HCT116 (cell line): ENCODE data around the gene FNDC7.

Source experiments
- EGR1 ChIP-seq: IDR thresholded peaks from 2 replicates; pipeline ENCODE4 v1.6.1; 2012; ENCODE audit warnings: low read depth
- EZH2phosphoT487 ChIP-seq: fragments of 200-600 bp; IDR thresholded peaks from 2 replicates; pipeline ENCODE4 v1.6.1; 2018; ENCODE audit warnings: antibody characterized with exemption, borderline replicate concordance
- FOSL1 ChIP-seq: IDR thresholded peaks from 2 replicates; pipeline ENCODE4 v1.6.1; 2012; ENCODE audit warnings: low read depth
- POLR2A ChIP-seq: IDR thresholded peaks from 2 replicates; pipeline ENCODE4 v1.7.0; 2011; ENCODE audit warnings: borderline replicate concordance; ENCODE audit not compliant: insufficient read depth, insufficient read length; ENCODE audit errors: extremely low read depth
- POLR2AphosphoS5 ChIP-seq: IDR thresholded peaks from 2 replicates; pipeline ENCODE4 v1.6.1; 2011; ENCODE audit warnings: mild to moderate bottlenecking, low read depth, low read length, moderate library complexity
- RAD21 ChIP-seq: IDR thresholded peaks from 2 replicates; pipeline ENCODE4 v1.6.1; 2012; ENCODE audit warnings: low read depth, mild to moderate bottlenecking
- SIN3A ChIP-seq: IDR thresholded peaks from 2 replicates; pipeline ENCODE4 v1.6.1; 2012; ENCODE audit warnings: low read depth
- SP1 ChIP-seq: IDR thresholded peaks from 2 replicates; pipeline ENCODE4 v1.6.1; 2012; ENCODE audit warnings: low read depth
- TCF7L2 ChIP-seq: IDR thresholded peaks from 2 replicates; pipeline ENCODE4 v1.7.0; 2011; ENCODE audit warnings: borderline replicate concordance, inconsistent platforms; ENCODE audit not compliant: insufficient read depth, insufficient read length; ENCODE audit errors: extremely low read depth
- YY1 ChIP-seq: IDR thresholded peaks from 2 replicates; pipeline ENCODE4 v1.6.1; 2011; ENCODE audit warnings: low read length, low read depth, moderate library complexity, mild to moderate bottlenecking; ENCODE audit not compliant: insufficient replicate concordance; ENCODE audit errors: extremely low read depth
- TF ChIP-seq, protein P1 (sequence below), 3 experiments: fragments of 200-600 bp in 1 of 3; sonication (generic) in 1 of 3; IDR thresholded peaks in 2 of 3; conservative IDR thresholded peaks in 1 of 3; 2 replicates each; pipeline ENCODE4 v1.5.1; 2012 to 2017; ENCODE audit warnings: low read depth in 2 of 3, low read length in 2 of 3, antibody characterized with exemption in 1 of 3, borderline replicate concordance in 1 of 3, control low read depth in 1 of 3, mild to moderate bottlenecking in 1 of 3, mixed read lengths in 1 of 3, mixed run types in 1 of 3, moderate library complexity in 1 of 3; ENCODE audit not compliant: insufficient read depth in 1 of 3
- TF ChIP-seq, protein P2 (sequence below): IDR thresholded peaks from 2 replicates; pipeline ENCODE4 v1.6.1; 2012
- TF ChIP-seq, protein P3 (sequence below): IDR thresholded peaks from 2 replicates; pipeline ENCODE4 v1.6.1; 2012; ENCODE audit warnings: low read depth
- TF ChIP-seq, protein P4 (sequence below): IDR thresholded peaks from 2 replicates; pipeline ENCODE4 v1.6.1; 2012

DNA sequence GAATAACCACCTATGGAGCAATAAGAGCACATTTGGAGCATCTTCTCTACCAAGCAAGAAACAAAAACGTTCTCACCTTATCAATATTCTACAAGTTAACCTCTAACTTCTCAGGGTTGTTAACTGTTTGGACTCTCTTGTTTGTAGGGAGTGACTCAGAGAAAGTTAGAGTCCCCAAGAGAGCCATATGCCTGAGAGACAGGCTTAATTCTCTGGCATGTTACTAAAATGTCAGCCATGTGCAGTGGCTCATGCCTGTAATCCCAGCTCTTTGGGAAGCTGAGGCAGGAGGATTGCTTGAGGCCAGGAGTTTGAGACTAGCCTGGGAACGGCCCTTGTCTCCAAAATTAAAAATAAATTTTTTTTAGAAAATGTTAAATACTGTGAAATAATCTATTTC lies 47.6 kb upstream of the FNDC7 start:
- TF ChIP-seq EZH2phosphoT487, result no peak
- no peak for TF ChIP-seq TCF7L2
- TF ChIP-seq POLR2A, result no peak
- TF ChIP-seq, protein P1, sequence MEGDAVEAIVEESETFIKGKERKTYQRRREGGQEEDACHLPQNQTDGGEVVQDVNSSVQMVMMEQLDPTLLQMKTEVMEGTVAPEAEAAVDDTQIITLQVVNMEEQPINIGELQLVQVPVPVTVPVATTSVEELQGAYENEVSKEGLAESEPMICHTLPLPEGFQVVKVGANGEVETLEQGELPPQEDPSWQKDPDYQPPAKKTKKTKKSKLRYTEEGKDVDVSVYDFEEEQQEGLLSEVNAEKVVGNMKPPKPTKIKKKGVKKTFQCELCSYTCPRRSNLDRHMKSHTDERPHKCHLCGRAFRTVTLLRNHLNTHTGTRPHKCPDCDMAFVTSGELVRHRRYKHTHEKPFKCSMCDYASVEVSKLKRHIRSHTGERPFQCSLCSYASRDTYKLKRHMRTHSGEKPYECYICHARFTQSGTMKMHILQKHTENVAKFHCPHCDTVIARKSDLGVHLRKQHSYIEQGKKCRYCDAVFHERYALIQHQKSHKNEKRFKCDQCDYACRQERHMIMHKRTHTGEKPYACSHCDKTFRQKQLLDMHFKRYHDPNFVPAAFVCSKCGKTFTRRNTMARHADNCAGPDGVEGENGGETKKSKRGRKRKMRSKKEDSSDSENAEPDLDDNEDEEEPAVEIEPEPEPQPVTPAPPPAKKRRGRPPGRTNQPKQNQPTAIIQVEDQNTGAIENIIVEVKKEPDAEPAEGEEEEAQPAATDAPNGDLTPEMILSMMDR (IDR thresholded peaks at IDR 0.05 in 2 of 3, conservative IDR thresholded peaks at IDR 0.05 in 1 of 3; ENCODE audit: borderline replicate concordance in 1 of 3, insufficient read depth in 1 of 3, low read depth in 2 of 3, low read length in 2 of 3), result no peak
- TF ChIP-seq SP1, result no peak
- TF ChIP-seq, protein P2, sequence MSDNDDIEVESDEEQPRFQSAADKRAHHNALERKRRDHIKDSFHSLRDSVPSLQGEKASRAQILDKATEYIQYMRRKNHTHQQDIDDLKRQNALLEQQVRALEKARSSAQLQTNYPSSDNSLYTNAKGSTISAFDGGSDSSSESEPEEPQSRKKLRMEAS, result no peak
- TF ChIP-seq, protein P3, sequence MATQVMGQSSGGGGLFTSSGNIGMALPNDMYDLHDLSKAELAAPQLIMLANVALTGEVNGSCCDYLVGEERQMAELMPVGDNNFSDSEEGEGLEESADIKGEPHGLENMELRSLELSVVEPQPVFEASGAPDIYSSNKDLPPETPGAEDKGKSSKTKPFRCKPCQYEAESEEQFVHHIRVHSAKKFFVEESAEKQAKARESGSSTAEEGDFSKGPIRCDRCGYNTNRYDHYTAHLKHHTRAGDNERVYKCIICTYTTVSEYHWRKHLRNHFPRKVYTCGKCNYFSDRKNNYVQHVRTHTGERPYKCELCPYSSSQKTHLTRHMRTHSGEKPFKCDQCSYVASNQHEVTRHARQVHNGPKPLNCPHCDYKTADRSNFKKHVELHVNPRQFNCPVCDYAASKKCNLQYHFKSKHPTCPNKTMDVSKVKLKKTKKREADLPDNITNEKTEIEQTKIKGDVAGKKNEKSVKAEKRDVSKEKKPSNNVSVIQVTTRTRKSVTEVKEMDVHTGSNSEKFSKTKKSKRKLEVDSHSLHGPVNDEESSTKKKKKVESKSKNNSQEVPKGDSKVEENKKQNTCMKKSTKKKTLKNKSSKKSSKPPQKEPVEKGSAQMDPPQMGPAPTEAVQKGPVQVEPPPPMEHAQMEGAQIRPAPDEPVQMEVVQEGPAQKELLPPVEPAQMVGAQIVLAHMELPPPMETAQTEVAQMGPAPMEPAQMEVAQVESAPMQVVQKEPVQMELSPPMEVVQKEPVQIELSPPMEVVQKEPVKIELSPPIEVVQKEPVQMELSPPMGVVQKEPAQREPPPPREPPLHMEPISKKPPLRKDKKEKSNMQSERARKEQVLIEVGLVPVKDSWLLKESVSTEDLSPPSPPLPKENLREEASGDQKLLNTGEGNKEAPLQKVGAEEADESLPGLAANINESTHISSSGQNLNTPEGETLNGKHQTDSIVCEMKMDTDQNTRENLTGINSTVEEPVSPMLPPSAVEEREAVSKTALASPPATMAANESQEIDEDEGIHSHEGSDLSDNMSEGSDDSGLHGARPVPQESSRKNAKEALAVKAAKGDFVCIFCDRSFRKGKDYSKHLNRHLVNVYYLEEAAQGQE, result no peak
- no peak for TF ChIP-seq RAD21
- TF ChIP-seq POLR2AphosphoS5, result no peak
- TF ChIP-seq, protein P4, sequence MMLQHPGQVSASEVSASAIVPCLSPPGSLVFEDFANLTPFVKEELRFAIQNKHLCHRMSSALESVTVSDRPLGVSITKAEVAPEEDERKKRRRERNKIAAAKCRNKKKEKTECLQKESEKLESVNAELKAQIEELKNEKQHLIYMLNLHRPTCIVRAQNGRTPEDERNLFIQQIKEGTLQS, result no peak
- no peak for TF ChIP-seq YY1
- no peak for TF ChIP-seq EGR1
- no peak for TF ChIP-seq FOSL1
- TF ChIP-seq SIN3A, result no peak
